K562 (cell line): ENCODE results near the gene HDAC6. TPM values are rescaled to one million over a fixed set of nuclear protein-coding genes. Genes with fewer than 3 reads are reported as not detected.

Experiments
- ATAC-seq: fragments of 200-7000 bp; cut with Tn5 transposase; 3 replicates; pipeline ENCODE4 v1.9.1; 2020; ENCODE audit warnings: moderate library complexity
- BruUV-seq: library from RNA; stranded (reverse); fragments of 400-500 nt; replicated peaks from 2 replicates; lab custom pipeline; 2021; lab: Mats Ljungman, UMichigan
- CTCF ChIA-PET: fragments of 300-600 bp; formaldehyde crosslinking; extraction: SDS; loops from one replicate; lab custom pipeline; 2021; ENCODE audit warnings: low intra/inter-chr PET ratio; lab: Yijun Ruan, JAX
- POLR2A ChIA-PET: fragments of 300-600, 350-650 bp; sonication (Branson Sonifier 250); formaldehyde crosslinking; extraction: SDS; loops from one replicate; lab custom pipeline; 2021; ENCODE audit warnings: antibody characterized with exemption, inconsistent platforms; lab: Yijun Ruan, JAX
- DNase-seq, 4 experiments: peaks; one replicate each; pipeline versions ENCODE4 v3.0.0 to v3.0.0-alpha.2; 2011 to 2018; ENCODE audit warnings: low spot score in 3 of 4, mixed read lengths in 3 of 4; ENCODE audit errors: extremely low read depth in 1 of 4
- FAIRE-seq: peaks from 2 replicates; lab custom pipeline; 2011; peaks lifted over from hg19 to GRCh38; lab: Jason Lieb, UNC
- H2AFZ ChIP-seq: 2 replicates; pipeline ENCODE4 v1.6.0; 2011; ENCODE audit warnings: low read depth, low read length, control low read depth, inconsistent platforms
- H3K27ac ChIP-seq: fragments of 200-600 bp; 3 replicates; pipeline ENCODE4 v1.8.0; 2011; ENCODE audit warnings: low read depth, mild to moderate bottlenecking, control low read depth, inconsistent platforms, low read length, moderate library complexity, mixed read lengths; ENCODE audit errors: extremely low read depth
- H3K27me3 ChIP-seq, 2 experiments: fragments of 300-600 bp in 1 of 2; 2 replicates in 1 of 2; 3 replicates in 1 of 2; pipeline versions ENCODE4 v1.6.0 to v1.8.0; 2011; ENCODE audit warnings: inconsistent platforms in 2 of 2, low read length in 2 of 2, mild to moderate bottlenecking in 1 of 2, mixed read lengths in 1 of 2, moderate library complexity in 1 of 2; ENCODE audit not compliant: control insufficient read depth in 2 of 2, insufficient read depth in 2 of 2
- H3K36me3 ChIP-seq: fragments of 300-600 bp; 3 replicates; pipeline ENCODE4 v1.8.0; 2011; ENCODE audit warnings: mild to moderate bottlenecking, low read length, inconsistent platforms; ENCODE audit not compliant: control insufficient read depth, insufficient read depth
- H3K4me1 ChIP-seq, 2 experiments: fragments of 200-600 bp in 1 of 2; replicated peaks in 1 of 2; 2 replicates in 1 of 2; 3 replicates in 1 of 2; pipeline versions ENCODE4 v1.5.1 to v1.8.0; 2011; ENCODE audit warnings: inconsistent platforms in 2 of 2, low read length in 2 of 2, mild to moderate bottlenecking in 1 of 2, mixed read lengths in 1 of 2, moderate library complexity in 1 of 2; ENCODE audit not compliant: control insufficient read depth in 2 of 2, insufficient read depth in 2 of 2
- H3K4me2 ChIP-seq: 2 replicates; pipeline ENCODE4 v1.6.1; 2011; ENCODE audit warnings: low read length, control low read depth, inconsistent platforms, mixed read lengths; ENCODE audit not compliant: insufficient read depth
- H3K4me3 ChIP-seq: fragments of 200-600 bp; sonication (generic), shearing (Covaris generic); 2 replicates; pipeline ENCODE4 v1.5.1; 2016; ENCODE audit warnings: control low read depth, inconsistent platforms
- H3K79me2 ChIP-seq: fragments of 200-600 bp; 3 replicates; pipeline ENCODE4 v1.8.0; 2011; ENCODE audit warnings: low read length, inconsistent platforms; ENCODE audit not compliant: control insufficient read depth, insufficient read depth
- H3K9ac ChIP-seq, 2 experiments: 2 replicates each; pipeline versions ENCODE4 v1.6.0 to v1.6.1; 2011; ENCODE audit warnings: low read depth in 2 of 2, low read length in 2 of 2, control low read depth in 1 of 2, inconsistent platforms in 1 of 2, mild to moderate bottlenecking in 1 of 2, mixed read lengths in 1 of 2; ENCODE audit not compliant: insufficient read depth in 1 of 2
- H3K9me1 ChIP-seq: one replicate; pipeline ENCODE4 v1.6.0; 2011; ENCODE audit warnings: inconsistent platforms, mild to moderate bottlenecking, low read length, moderate library complexity; ENCODE audit not compliant: control insufficient read depth, insufficient read depth
- H3K9me3 ChIP-seq: replicated peaks from 2 replicates; pipeline ENCODE4 v1.5.1; 2011; ENCODE audit warnings: low read depth, low read length, inconsistent platforms; ENCODE audit not compliant: control insufficient read depth, insufficient read depth
- H4K20me1 ChIP-seq: replicated peaks from 2 replicates; pipeline ENCODE4 v1.6.1; 2011; ENCODE audit warnings: low read length, inconsistent platforms, mixed read lengths; ENCODE audit not compliant: control insufficient read depth, insufficient read depth
- ATF7 ChIP-seq: fragments of 450-650 bp; IDR thresholded peaks from 2 replicates; pipeline ENCODE4 v1.7.1; 2014; ENCODE audit warnings: mild to moderate bottlenecking, moderate library complexity
- BHLHE40 ChIP-seq: IDR thresholded peaks from 2 replicates; pipeline ENCODE4 v1.6.1; 2011; ENCODE audit warnings: low read length, improper control_type of control experiment
- CEBPG ChIP-seq, 3 experiments: fragments of 200-800 bp in 1 of 3; sonication (Bioruptor generic) in 1 of 3; sonication (generic) in 1 of 3; formaldehyde crosslinking in 1 of 3; IDR thresholded peaks in 2 of 3; conservative IDR thresholded peaks in 1 of 3; 2 replicates each; pipeline versions ENCODE4 v1.6.1 to v1.8.0; 2016 to 2022; ENCODE audit warnings: missing compliant biosample characterization in 2 of 3, missing genetic modification characterization in 2 of 3, mild to moderate bottlenecking in 1 of 3, missing genetic modification reagents in 1 of 3
- DPF2 ChIP-seq: fragments of 450-650 bp; IDR thresholded peaks from 2 replicates; pipeline ENCODE4 v1.6.1; 2016
- HDGF ChIP-seq: fragments of 450-650 bp; IDR thresholded peaks from 2 replicates; pipeline ENCODE4 v1.6.1; 2016
- HLTF ChIP-seq: fragments of 450-650 bp; IDR thresholded peaks from 2 replicates; pipeline ENCODE4 v1.6.1; 2016
- KLF13 ChIP-seq: fragments of 450-650 bp; IDR thresholded peaks from 2 replicates; pipeline ENCODE4 v1.6.1; 2016; ENCODE audit warnings: missing genetic modification characterization, low read depth, mild to moderate bottlenecking, missing compliant biosample characterization, moderate library complexity, borderline replicate concordance
- MCM7 ChIP-seq, 2 experiments: fragments of 450-650 bp; IDR thresholded peaks; 2 replicates each; pipeline ENCODE4 v1.6.1; 2016 to 2018
- MEIS2 ChIP-seq: fragments of 450-650 bp; IDR thresholded peaks from 2 replicates; pipeline ENCODE4 v1.6.1; 2014; ENCODE audit warnings: mild to moderate bottlenecking; ENCODE audit not compliant: partially characterized antibody
- MLLT1 ChIP-seq, 2 experiments: fragments of 450-650 bp; IDR thresholded peaks; 2 replicates each; pipeline ENCODE4 v1.6.1; 2016
- MTA2 ChIP-seq: fragments of 450-650 bp; IDR thresholded peaks from 2 replicates; pipeline ENCODE4 v1.6.1; 2016; ENCODE audit warnings: low read depth
- NCOA6 ChIP-seq: fragments of 450-650 bp; IDR thresholded peaks from 2 replicates; pipeline ENCODE4 v1.6.1; 2017; ENCODE audit warnings: mild to moderate bottlenecking
- NFIX ChIP-seq: fragments of 250-450 bp; sonication (Bioruptor Pico); IDR thresholded peaks from 2 replicates; pipeline ENCODE4 v1.4.0; 2020; ENCODE audit warnings: low read depth, mild to moderate bottlenecking, moderate library complexity
- PCBP1 ChIP-seq: fragments of 200-400 bp; formaldehyde crosslinking; IDR thresholded peaks from 2 replicates; pipeline ENCODE4 v1.6.1; 2018; ENCODE audit warnings: mild to moderate bottlenecking, low read depth, low read length; ENCODE audit not compliant: poor library complexity, severe bottlenecking
- RBM17 ChIP-seq: fragments of 200-400 bp; formaldehyde crosslinking; IDR thresholded peaks from 2 replicates; pipeline ENCODE4 v1.6.1; 2017; ENCODE audit warnings: low read depth, mild to moderate bottlenecking, low read length, borderline replicate concordance
- RFX1 ChIP-seq: fragments of 450-650 bp; IDR thresholded peaks from 2 replicates; pipeline ENCODE4 v1.6.1; 2016; ENCODE audit warnings: mild to moderate bottlenecking, moderate library complexity
- SIN3A ChIP-seq, 2 experiments: fragments of 150-350 bp in 1 of 2; IDR thresholded peaks; 2 replicates each; pipeline ENCODE4 v1.6.1; 2011 to 2016; ENCODE audit warnings: borderline replicate concordance in 2 of 2, low read depth in 2 of 2, low read length in 2 of 2, mild to moderate bottlenecking in 2 of 2, moderate library complexity in 2 of 2; ENCODE audit not compliant: control insufficient read depth in 1 of 2
- SMARCA4 ChIP-seq: fragments of 450-650 bp; IDR thresholded peaks from 2 replicates; pipeline ENCODE4 v1.6.1; 2016
- ZNF175 ChIP-seq: fragments of 200-800 bp; sonication (Bioruptor generic); IDR thresholded peaks from 2 replicates; pipeline ENCODE4 v1.6.1; 2016; ENCODE audit warnings: low read depth, mild to moderate bottlenecking, missing genetic modification characterization, missing compliant biosample characterization
- ZNF589 ChIP-seq: fragments of 200-800 bp; sonication (Bioruptor generic); IDR thresholded peaks from 2 replicates; pipeline ENCODE4 v1.6.1; 2016; ENCODE audit warnings: low read depth, missing genetic modification characterization, missing compliant biosample characterization
- whole genome bisulfite sequencing: fragments of 100-300 bp; shearing (Covaris generic); methylation state at CpG from one replicate; pipeline ENCODE4 v1.1.6; 2016; ENCODE audit warnings: low coverage, mixed read lengths; ENCODE audit not compliant: insufficient coverage; ENCODE audit errors: missing lambda C conversion rate; 5-methylcytosine and 5-hydroxymethylcytosine counted together
- in situ Hi-C: fragments of 300-500 bp; cut with MboI; formaldehyde crosslinking; loops from 4 replicates; pipeline ENCODE4 v1.15.0; 2018; ENCODE audit warnings: inconsistent platforms, mixed read lengths
- intact Hi-C: fragments of 100-400 bp; cut with micrococcal nuclease; formaldehyde crosslinking; loops from 2 replicates; pipeline ENCODE4 v1.14.2; 2022
- polyA plus RNA-seq, 8 experiments: library from polyadenylated mRNA; depleted of rRNA in 4 of 8; stranded (reverse) in 5 of 8; unstranded in 3 of 8; fragments of >200 nt; fragmentation: Nextera tagmentation in 2 of 8; fragmentation: Illumina TruSeq in 1 of 8; extraction: Ambion mirVana in 2 of 8; extraction: Trizol in 1 of 8; gene quantifications; 2 replicates each; pipeline versions ENCODE4 v1.2.1 to v1.2.3, GENCODE V29; 2011 to 2014; ENCODE audit warnings: inconsistent platforms in 1 of 8, missing spikeins in 1 of 8
- total RNA-seq, 7 experiments: library from RNA; depleted of rRNA in 6 of 7; stranded (reverse); fragments of >200 nt in 6 of 7; fragmentation: Illumina TruSeq in 2 of 7; extraction: Trizol in 2 of 7; gene quantifications; 2 replicates each; pipeline versions ENCODE4 v1.2.1 to v1.2.3, GENCODE V29; 2011 to 2021; ENCODE audit warnings: low replicate concordance in 1 of 7
- TF ChIP-seq, protein P1 (sequence below): fragments of 450-650 bp; formaldehyde crosslinking; IDR thresholded peaks from 2 replicates; pipeline ENCODE4 v1.4.0; 2020; ENCODE audit warnings: mild to moderate bottlenecking, moderate library complexity

The HDAC6 gene
- total and polyA plus RNA-seq, 9 of the 15 experiments (the other 6 are each of a cell fraction or from before 2014, with no cell fraction given) = 29.9 to 101 (median 71.2) TPM

DNA sequence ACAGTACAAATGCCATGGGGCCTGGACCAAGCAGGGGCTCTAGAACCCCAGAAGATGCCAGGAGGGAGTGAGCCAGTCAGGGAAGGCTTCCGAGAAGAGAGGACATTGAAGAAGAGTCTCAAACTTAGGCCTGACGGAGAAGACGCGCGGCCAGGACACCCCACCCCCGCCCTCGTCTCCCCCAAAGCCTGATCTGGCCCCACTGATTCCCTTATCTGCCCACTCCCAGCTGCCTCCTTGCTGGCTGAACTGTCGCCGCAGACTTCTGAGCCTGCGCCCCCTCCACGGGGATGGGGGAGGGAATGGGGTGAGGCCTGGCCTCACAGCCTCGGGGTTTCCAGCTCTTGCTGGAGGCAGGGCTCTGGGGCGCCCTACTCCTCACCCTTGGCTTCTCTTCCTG, 19.1 kb upstream of the HDAC6 start:
- peak; percentile 84 for FAIRE-seq
- intact Hi-C loops = no loop called here
- ATAC-seq = peak; percentile 82
- H4K20me1 ChIP-seq = no peaks in the 10 kb centered on the region
- peak overlapping the region; percentile 6; the same call in 1 of the 2 replicates for H3K4me3 ChIP-seq
- no TSS peak for BruUV-seq
- CTCF ChIA-PET = no interaction called here
- no peaks in the 10 kb centered on the region for H3K27me3 ChIP-seq
- 0% methylated on average over 10 of the region's 13 CpGs for WGBS
- peak overlapping the region; percentile 23 to 43; a peak in 3 of 4 replicates for H3K9ac ChIP-seq
- peak overlapping the region; percentile 93 for H3K4me2 ChIP-seq
- DNase-seq = peak; percentile 92 to 96 (median 92)
- H2AFZ ChIP-seq = peak overlapping the region; percentile 46; the same call in 1 of the 2 replicates
- H3K4me1 ChIP-seq = peaks cover 48 to 53% of the 10 kb centered on the region in 2 experiments; a peak in 4 of 5 replicates
- peaks cover 2% of the 10 kb centered on the region; the same call in 1 of the 3 replicates for H3K36me3 ChIP-seq
- peaks cover 68% of the 10 kb centered on the region for H3K79me2 ChIP-seq
- no peaks in the 10 kb centered on the region for H3K9me3 ChIP-seq
- POLR2A ChIA-PET = interaction anchor here (0.7 to 1.5 kb wide), 2 partner anchors 9 to 11 kb away, joined by 3 to 4 read pairs; no protein-coding TSS in a partner anchor
- H3K27ac ChIP-seq = peak overlapping the region; percentile 75
- in situ Hi-C loops = no loop called here
- no peaks in the 10 kb centered on the region for H3K9me1 ChIP-seq
- TF ChIP-seq RFX1 (no peak), HLTF (peak; percentile 87; the same call in 1 of the 2 replicates), ZNF589 (CRISPR knock-in tag) (peak; percentile 75; the same call in 1 of the 2 replicates), RBM17 (no peak), MTA2 (peak; percentile 95), ZNF175 (CRISPR knock-in tag) (peak; percentile 77; the same call in 1 of the 2 replicates), BHLHE40 (peak; percentile 74), PCBP1 (peak; percentile 60), MEIS2 (peak; percentile 53), SIN3A (IDR thresholded peaks at IDR 0.05; ENCODE audit: borderline replicate concordance in 2 of 2, control insufficient read depth in 1 of 2, low read depth in 2 of 2, low read length in 2 of 2) (peak in 1 of 2 experiments; percentile 50; a peak in 1 of 4 replicates), SMARCA4 (peak; percentile 96), MLLT1 (IDR thresholded peaks at IDR 0.05) (peak in 1 of 2 experiments; percentile 66; a peak in 2 of 4 replicates), KLF13 (0 out of 2 replicates have a peak, but pooled peaks have one; percentile 12), CEBPG (CRISPR knock-in tag; IDR thresholded peaks at IDR 0.05) (no peak), CEBPG (tag; conservative IDR thresholded peaks at IDR 0.05 in 1 of 2, IDR thresholded peaks at IDR 0.05 in 1 of 2) (no peak), ATF7 (0 out of 2 replicates have a peak, but pooled peaks have one; percentile 58), NCOA6 (no peak), NFIX (CRISPR knock-in tag) (no peak), DPF2 (peak; percentile 96), HDGF (no peak), MCM7 (IDR thresholded peaks at IDR 0.05) (no peak)
- TF ChIP-seq, protein P1, sequence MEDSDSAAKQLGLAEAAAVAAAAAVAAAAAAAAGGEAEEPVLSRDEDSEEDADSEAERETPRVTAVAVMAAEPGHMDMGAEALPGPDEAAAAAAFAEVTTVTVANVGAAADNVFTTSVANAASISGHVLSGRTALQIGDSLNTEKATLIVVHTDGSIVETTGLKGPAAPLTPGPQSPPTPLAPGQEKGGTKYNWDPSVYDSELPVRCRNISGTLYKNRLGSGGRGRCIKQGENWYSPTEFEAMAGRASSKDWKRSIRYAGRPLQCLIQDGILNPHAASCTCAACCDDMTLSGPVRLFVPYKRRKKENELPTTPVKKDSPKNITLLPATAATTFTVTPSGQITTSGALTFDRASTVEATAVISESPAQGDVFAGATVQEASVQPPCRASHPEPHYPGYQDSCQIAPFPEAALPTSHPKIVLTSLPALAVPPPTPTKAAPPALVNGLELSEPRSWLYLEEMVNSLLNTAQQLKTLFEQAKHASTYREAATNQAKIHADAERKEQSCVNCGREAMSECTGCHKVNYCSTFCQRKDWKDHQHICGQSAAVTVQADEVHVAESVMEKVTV = 0 out of 2 replicates have a peak, but pooled peaks have one; percentile 13
